ENCODE measurements around the gene UGP2. TPM values are rescaled to one million over a fixed set of nuclear protein-coding genes. Genes with fewer than 3 reads are reported as not detected.
A peak's percentile ranks its signal among the peaks of the same experiment; 100 is the strongest.

UGP2 gene
- total RNA-seq, 6 donors from 2014 or later = 99.3 to 162 (median 115) TPM

DNA sequence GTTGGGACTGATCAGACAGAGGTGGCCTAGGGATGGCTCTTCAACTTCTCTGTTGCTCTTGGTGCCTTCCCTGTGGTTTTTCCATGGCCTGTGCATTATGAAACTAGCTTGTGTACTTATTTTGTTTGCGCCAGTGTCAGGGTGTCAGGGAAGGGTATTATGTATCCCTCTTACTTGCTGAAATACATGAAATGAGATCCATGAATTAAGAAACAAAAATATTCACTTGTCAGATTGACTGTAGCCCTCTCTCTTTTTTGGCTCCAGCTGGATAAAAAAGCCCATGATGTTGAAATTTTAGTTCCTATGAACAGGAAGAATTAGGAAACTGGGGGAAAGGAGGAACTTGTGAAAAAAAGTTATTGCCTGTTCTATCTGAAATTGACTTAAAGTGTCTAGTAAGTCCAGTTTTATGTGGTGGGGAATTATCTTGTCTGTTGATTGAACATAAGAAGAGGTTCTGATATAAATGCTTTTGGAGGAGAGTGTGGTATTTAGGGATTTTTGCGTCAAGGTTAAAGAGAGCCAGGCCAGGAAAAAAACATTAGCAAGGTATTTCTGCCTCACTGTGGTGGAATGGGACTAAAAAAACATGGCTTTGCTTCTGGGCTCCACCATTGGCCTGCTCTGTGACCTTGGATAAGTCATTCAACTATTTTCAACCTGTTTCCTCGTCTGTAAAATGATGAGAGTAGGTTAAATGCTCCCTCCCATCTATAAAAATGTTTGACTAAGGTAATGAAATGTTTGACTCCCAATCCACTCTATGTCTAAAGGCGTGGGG, 12.0 kb downstream of the UGP2 start:
- peaks cover 24 to 59% (median 44%) of the 10 kb centered on the region in 4 donors for H3K4me1 ChIP-seq
- H3K36me3 ChIP-seq = peaks cover 0 to 27% (median 9%) of the 10 kb centered on the region in 4 donors
- no peaks in the 10 kb centered on the region for H3K9me3 ChIP-seq
- peak overlapping the region; percentile 16 to 64 (median 52) for H3K27ac ChIP-seq
- 84% methylated on average over 4 of the region's 4 CpGs for WGBS, 2 donors
- H3K4me3 ChIP-seq = no peak overlapping the region
- DNase-seq (no peak), ATAC-seq (ENCODE audit: low FRiP score in 2 of 2) (peak in 1 of 2 donors; percentile 35)
- no peak for TF ChIP-seq EP300 (IDR thresholded peaks at IDR 0.05)
- TF ChIP-seq, protein P1, sequence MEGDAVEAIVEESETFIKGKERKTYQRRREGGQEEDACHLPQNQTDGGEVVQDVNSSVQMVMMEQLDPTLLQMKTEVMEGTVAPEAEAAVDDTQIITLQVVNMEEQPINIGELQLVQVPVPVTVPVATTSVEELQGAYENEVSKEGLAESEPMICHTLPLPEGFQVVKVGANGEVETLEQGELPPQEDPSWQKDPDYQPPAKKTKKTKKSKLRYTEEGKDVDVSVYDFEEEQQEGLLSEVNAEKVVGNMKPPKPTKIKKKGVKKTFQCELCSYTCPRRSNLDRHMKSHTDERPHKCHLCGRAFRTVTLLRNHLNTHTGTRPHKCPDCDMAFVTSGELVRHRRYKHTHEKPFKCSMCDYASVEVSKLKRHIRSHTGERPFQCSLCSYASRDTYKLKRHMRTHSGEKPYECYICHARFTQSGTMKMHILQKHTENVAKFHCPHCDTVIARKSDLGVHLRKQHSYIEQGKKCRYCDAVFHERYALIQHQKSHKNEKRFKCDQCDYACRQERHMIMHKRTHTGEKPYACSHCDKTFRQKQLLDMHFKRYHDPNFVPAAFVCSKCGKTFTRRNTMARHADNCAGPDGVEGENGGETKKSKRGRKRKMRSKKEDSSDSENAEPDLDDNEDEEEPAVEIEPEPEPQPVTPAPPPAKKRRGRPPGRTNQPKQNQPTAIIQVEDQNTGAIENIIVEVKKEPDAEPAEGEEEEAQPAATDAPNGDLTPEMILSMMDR (IDR thresholded peaks at IDR 0.05) = no peak
- no peak for TF ChIP-seq POLR2A (IDR thresholded peaks at IDR 0.05)
- TF ChIP-seq POLR2AphosphoS5 (IDR thresholded peaks at IDR 0.05) = no peak
- no peaks in the 10 kb centered on the region for H3K27me3 ChIP-seq

DNA sequence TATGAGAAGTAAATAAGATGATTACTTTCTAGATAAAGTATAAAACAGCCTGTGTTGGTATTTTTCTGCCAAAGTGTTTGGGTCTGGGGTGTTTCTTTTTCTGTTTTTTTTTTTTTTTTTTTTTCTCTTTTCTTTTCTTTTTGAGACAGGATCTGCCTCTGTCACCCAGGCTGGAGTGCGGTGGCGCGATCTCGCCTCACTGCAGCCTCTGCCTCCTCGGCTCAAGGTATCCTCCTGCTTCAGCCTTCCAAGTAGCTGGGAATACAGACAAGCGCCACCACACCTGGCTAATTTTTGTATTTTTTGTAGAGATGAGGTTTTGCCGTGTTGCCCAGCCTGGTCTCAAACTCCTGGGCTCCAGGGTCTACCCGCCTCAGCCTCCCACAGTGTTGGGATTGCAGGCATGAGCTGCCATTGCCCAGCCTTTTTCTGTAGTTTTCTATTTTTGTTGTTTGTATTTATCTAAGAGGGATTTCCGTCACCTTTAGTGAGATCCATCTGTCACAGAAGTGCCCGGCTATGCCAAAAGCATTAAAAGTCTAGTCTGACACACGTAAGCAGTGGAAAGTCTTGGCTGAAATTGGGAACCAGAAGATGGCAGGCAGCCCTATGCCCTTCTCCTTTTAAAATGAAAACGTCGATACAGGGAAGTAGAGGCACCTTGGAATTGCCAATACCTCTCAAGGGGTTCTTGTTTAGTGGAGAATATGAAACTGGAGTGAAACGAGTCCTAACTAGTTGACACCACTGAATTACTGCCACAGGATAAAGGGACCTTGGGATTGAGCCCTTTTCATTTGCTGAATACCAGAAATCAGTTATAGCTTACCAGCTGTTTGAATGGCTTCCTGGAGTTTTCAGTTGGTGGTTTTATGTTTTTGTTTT, 14.0 kb downstream of the UGP2 start:
- peaks cover 0 to 46% (median 12%) of the 10 kb centered on the region in 4 donors for H3K36me3 ChIP-seq

DNA sequence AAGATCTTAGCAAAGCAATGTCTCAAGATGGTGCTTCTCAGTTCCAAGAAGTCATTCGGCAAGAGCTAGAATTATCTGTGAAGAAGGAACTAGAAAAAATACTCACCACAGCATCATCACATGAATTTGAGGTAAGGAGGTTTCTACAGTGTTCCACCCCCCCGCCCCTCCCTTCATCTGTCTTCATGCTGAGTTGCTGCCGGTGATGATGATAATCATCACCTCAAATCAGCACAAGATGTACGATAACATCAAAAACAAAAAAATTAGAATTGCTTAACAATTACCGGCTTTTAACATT, 14.6 kb downstream of the UGP2 start:
- DNase-seq (no peak), ATAC-seq (ENCODE audit: low FRiP score in 2 of 2) (peak in 1 of 2 donors; percentile 29)
- H3K27me3 ChIP-seq = no peaks in the 10 kb centered on the region
- no peak overlapping the region for H3K4me3 ChIP-seq
- peak overlapping the region; percentile 40 to 66 (median 60) for H3K27ac ChIP-seq
- H3K36me3 ChIP-seq = peaks cover 0 to 51% (median 12%) of the 10 kb centered on the region in 4 donors
- no peaks in the 10 kb centered on the region for H3K9me3 ChIP-seq
- 57 to 60% methylated on average over 5 of the region's 5 CpGs for WGBS, 2 donors
- TF ChIP-seq, protein P1 (IDR thresholded peaks at IDR 0.05) = no peak
- TF ChIP-seq POLR2AphosphoS5 (IDR thresholded peaks at IDR 0.05) (no peak), EP300 (IDR thresholded peaks at IDR 0.05) (no peak), POLR2A (IDR thresholded peaks at IDR 0.05) (no peak)
- H3K4me1 ChIP-seq = peaks cover 15 to 42% (median 35%) of the 10 kb centered on the region in 4 donors

More for the DNA sequence above, 14.0 kb downstream of the UGP2 start:
- no peaks in the 10 kb centered on the region for H3K9me3 ChIP-seq
- TF ChIP-seq, protein P1 (IDR thresholded peaks at IDR 0.05) = no peak
- TF ChIP-seq EP300 (IDR thresholded peaks at IDR 0.05) (no peak), POLR2A (IDR thresholded peaks at IDR 0.05) (no peak), POLR2AphosphoS5 (IDR thresholded peaks at IDR 0.05) (no peak)
- peaks cover 15 to 42% (median 36%) of the 10 kb centered on the region in 4 donors for H3K4me1 ChIP-seq
- H3K27ac ChIP-seq = peak overlapping the region; percentile 40 to 66 (median 60)
- WGBS, 2 donors = 79 to 87% methylated on average over 14 of the region's 14 CpGs
- DNase-seq (peak in 1 of 2 donors; percentile 54), ATAC-seq (ENCODE audit: low FRiP score in 2 of 2) (no peak)
- H3K4me3 ChIP-seq = no peak overlapping the region
- H3K27me3 ChIP-seq = no peaks in the 10 kb centered on the region

DNA sequence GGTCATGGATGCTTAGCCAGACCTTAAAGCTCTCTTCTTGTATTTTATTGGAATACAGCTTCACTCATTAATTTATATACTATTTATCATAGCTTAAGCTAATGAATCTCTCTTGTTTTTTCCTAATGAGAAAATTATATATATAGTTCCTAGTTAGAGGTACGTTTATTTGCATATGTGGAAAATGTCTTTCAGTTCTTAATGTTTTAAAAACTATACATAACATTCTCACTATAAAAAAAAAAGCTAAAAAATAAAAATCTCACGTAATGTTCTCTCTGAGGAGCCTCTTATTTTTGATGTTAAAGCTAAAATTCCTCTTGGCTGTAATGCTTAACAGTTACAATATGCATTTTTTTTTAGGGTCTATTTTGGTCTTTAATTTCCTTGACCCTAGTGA, 16.6 kb downstream of the UGP2 start:
- TF ChIP-seq POLR2AphosphoS5 (IDR thresholded peaks at IDR 0.05) (no peak), POLR2A (IDR thresholded peaks at IDR 0.05) (no peak), EP300 (IDR thresholded peaks at IDR 0.05) (no peak)
- TF ChIP-seq, protein P1 (IDR thresholded peaks at IDR 0.05) = no peak
- H3K9me3 ChIP-seq = no peaks in the 10 kb centered on the region
- H3K27me3 ChIP-seq = no peaks in the 10 kb centered on the region
- H3K4me1 ChIP-seq = peaks cover 22 to 43% (median 28%) of the 10 kb centered on the region in 4 donors
- no peak overlapping the region for H3K27ac ChIP-seq
- 98 to 100% methylated on average over 2 of the region's 2 CpGs for WGBS, 2 donors
- H3K36me3 ChIP-seq = peaks cover 0 to 64% (median 13%) of the 10 kb centered on the region in 4 donors
- no peak for DNase-seq
- H3K4me3 ChIP-seq = no peak overlapping the region
- no peak for ATAC-seq (ENCODE audit: low FRiP score in 2 of 2)

Measured in upper lobe of left lung (tissue), 6 donors.